HepG2 (cell line): ENCODE data around the gene MYH9. TPM values are rescaled to one million over a fixed set of nuclear protein-coding genes. Genes with fewer than 3 reads are reported as not detected.

Experiments used
- CHD4 ChIP-seq: fragments of 200-600 bp; sonication (generic); IDR thresholded peaks from 2 replicates; pipeline ENCODE4 v1.7.0; 2017; ENCODE audit warnings: mild to moderate bottlenecking, low read length, borderline replicate concordance
- ETV5 ChIP-seq: IDR thresholded peaks from 2 replicates; pipeline ENCODE4 v1.6.1; 2018; ENCODE audit warnings: missing biosample characterization, missing genetic modification reagents, inconsistent platforms, borderline replicate concordance
- GLI4 ChIP-seq: sonication (generic); formaldehyde crosslinking; IDR thresholded peaks from 2 replicates; pipeline ENCODE4 v1.5.1; 2020; ENCODE audit warnings: missing genetic modification reagents, mild to moderate bottlenecking, moderate library complexity, borderline replicate concordance
- KDM5A ChIP-seq: fragments of 200-600 bp; sonication (generic); IDR thresholded peaks from 2 replicates; pipeline ENCODE4 v1.7.0; 2018; ENCODE audit warnings: antibody characterized with exemption, mild to moderate bottlenecking, low read length, borderline replicate concordance
- MED1 ChIP-seq: sonication (generic); formaldehyde crosslinking; IDR thresholded peaks from 2 replicates; pipeline ENCODE4 v1.4.0; 2020; ENCODE audit warnings: missing genetic modification reagents
- PAX8 ChIP-seq: sonication (generic); formaldehyde crosslinking; IDR thresholded peaks from 2 replicates; pipeline ENCODE4 v1.8.0; 2022; ENCODE audit warnings: mild to moderate bottlenecking, missing genetic modification reagents, borderline replicate concordance
- TAF1 ChIP-seq: sonication (generic); formaldehyde crosslinking; IDR thresholded peaks from 2 replicates; pipeline ENCODE4 v1.4.0; 2020; ENCODE audit warnings: missing genetic modification reagents
- XRCC5 ChIP-seq: fragments of 200-400 bp; formaldehyde crosslinking; optimal IDR thresholded peaks from 2 replicates; pipeline ENCODE3; 2017; ENCODE audit warnings: mild to moderate bottlenecking, low read length
- ZNF33B ChIP-seq: sonication (generic); formaldehyde crosslinking; IDR thresholded peaks from 2 replicates; pipeline ENCODE4 v1.5.1; 2020; ENCODE audit warnings: mild to moderate bottlenecking, missing genetic modification reagents
- ZNF589 ChIP-seq: sonication (generic); formaldehyde crosslinking; conservative IDR thresholded peaks from 2 replicates; pipeline ENCODE4 v1.8.0; 2022; ENCODE audit warnings: mild to moderate bottlenecking, moderate library complexity, missing genetic modification reagents
- ZNF605 ChIP-seq: sonication (generic); formaldehyde crosslinking; IDR thresholded peaks from 2 replicates; pipeline ENCODE4 v1.8.0; 2022; ENCODE audit warnings: mild to moderate bottlenecking, missing genetic modification reagents
- ZNF652 ChIP-seq: IDR thresholded peaks from 2 replicates; pipeline ENCODE4 v1.6.1; 2016; ENCODE audit warnings: low read depth, borderline replicate concordance
- ZNF674 ChIP-seq: sonication (generic); formaldehyde crosslinking; IDR thresholded peaks from 2 replicates; pipeline ENCODE4 v1.5.0; 2020; ENCODE audit warnings: low read depth, mild to moderate bottlenecking, missing genetic modification reagents
- ZNF687 ChIP-seq: sonication (generic); formaldehyde crosslinking; IDR thresholded peaks from 2 replicates; pipeline ENCODE4 v1.5.1; 2020; ENCODE audit warnings: mild to moderate bottlenecking, missing genetic modification reagents, moderate library complexity
- polyA plus RNA-seq, 8 experiments: library from polyadenylated mRNA; depleted of rRNA in 3 of 8; stranded (reverse) in 7 of 8; unstranded in 1 of 8; fragments of >200 nt; fragmentation: Illumina TruSeq in 4 of 8; extraction: Trizol in 4 of 8; gene quantifications; 2 replicates each; pipeline versions ENCODE4 v1.2.1 to v1.2.3, GENCODE V29; 2011 to 2016; ENCODE audit warnings: low read depth in 4 of 8, missing spikeins in 1 of 8, mixed read lengths in 1 of 8; ENCODE audit not compliant: insufficient read depth in 1 of 8
- total RNA-seq, 5 experiments: library from RNA; depleted of rRNA; stranded (reverse); fragments of >200 nt; fragmentation: Illumina TruSeq; extraction: Trizol; gene quantifications; 2 replicates each; pipeline ENCODE4 v1.2.3, GENCODE V29; 2016; ENCODE audit warnings: low read depth in 1 of 5
- TF ChIP-seq, protein P1 (sequence below): IDR thresholded peaks from 2 replicates; pipeline ENCODE4 v1.6.1; 2016; ENCODE audit warnings: mild to moderate bottlenecking, missing biosample characterization, missing genetic modification reagents
- TF ChIP-seq, protein P2 (sequence below): sonication (generic); formaldehyde crosslinking; IDR thresholded peaks from 2 replicates; pipeline ENCODE4 v1.9.0; 2022; ENCODE audit warnings: missing genetic modification reagents, mild to moderate bottlenecking, borderline replicate concordance
- TF ChIP-seq, protein P3 (sequence below): sonication (generic); formaldehyde crosslinking; IDR thresholded peaks from 2 replicates; pipeline ENCODE4 v1.4.0; 2020; ENCODE audit warnings: missing genetic modification reagents

The MYH9 gene
- total and polyA plus RNA-seq, 2 of the 13 experiments (the other 11 are each of a cell fraction or from before 2014, with no cell fraction given): 50.7 to 98.5 TPM

DNA sequence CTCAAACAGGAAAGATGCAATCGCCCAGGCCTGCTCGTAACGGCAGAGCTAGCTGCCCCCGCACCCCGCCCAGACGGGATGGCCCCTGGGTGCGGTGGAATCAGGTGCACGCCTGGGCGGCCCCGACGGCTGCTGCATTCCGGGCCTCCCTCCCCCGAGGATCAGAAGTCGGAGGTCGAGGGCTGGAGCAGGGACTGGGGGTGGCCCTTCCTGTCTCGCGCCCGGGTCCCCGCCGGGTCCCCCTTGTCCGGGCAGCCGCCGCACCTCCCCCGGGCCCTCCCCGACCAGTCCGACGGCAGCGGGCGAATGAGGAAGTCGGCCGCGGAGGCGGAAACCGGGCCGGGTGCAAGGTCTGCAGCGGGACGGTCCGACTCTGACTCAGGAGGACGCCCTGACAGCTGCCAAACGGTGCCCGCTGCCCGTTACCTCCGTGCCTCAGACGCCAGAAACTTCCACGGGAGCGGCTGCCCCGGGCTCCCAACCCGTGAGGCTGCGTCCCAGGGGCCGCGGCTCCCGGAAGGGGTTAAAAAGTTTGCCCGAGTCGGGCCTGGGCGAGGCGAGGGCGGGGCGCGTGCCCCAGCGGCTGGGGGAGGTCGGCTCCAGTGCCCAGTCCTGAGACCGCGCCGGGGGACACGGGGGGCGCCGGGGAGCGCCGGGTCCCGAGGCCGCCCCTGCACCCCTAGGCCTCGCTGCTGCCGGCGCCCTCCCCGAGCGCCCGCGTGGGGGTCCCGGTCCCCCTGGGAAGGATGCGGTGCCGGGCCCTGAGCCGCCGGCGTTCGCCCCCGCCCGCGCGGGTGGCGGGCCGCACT, 663 bp downstream of the MYH9 start (continued):
- TF ChIP-seq MED1 (CRISPR knock-in tag) (0 out of 2 replicates have a peak, but pooled peaks have one; percentile 6), ETV5 (CRISPR knock-in tag) (peak; percentile 18; the same call in 1 of the 2 replicates), CHD4 (no peak), ZNF605 (CRISPR knock-in tag) (0 out of 2 replicates have a peak, but pooled peaks have one; percentile 39), ZNF687 (CRISPR knock-in tag) (peak; percentile 50; the same call in 1 of the 2 replicates), ZNF652 (peak; percentile 88), ZNF33B (no peak), TAF1 (CRISPR knock-in tag) (0 out of 2 replicates have a peak, but pooled peaks have one; percentile 17), KDM5A (0 out of 2 replicates have a peak, but pooled peaks have one; percentile 9), XRCC5 (no peak), GLI4 (CRISPR knock-in tag) (no peak), ZNF589 (CRISPR knock-in tag) (0 out of 2 replicates have a peak, but pooled peaks have one; percentile 65), ZNF674 (CRISPR knock-in tag) (no peak), PAX8 (CRISPR knock-in tag) (no peak)
- TF ChIP-seq, protein P1, sequence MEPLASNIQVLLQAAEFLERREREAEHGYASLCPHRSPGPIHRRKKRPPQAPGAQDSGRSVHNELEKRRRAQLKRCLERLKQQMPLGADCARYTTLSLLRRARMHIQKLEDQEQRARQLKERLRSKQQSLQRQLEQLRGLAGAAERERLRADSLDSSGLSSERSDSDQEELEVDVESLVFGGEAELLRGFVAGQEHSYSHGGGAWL (CRISPR knock-in tag): 0 out of 2 replicates have a peak, but pooled peaks have one; percentile 38
- TF ChIP-seq, protein P2, sequence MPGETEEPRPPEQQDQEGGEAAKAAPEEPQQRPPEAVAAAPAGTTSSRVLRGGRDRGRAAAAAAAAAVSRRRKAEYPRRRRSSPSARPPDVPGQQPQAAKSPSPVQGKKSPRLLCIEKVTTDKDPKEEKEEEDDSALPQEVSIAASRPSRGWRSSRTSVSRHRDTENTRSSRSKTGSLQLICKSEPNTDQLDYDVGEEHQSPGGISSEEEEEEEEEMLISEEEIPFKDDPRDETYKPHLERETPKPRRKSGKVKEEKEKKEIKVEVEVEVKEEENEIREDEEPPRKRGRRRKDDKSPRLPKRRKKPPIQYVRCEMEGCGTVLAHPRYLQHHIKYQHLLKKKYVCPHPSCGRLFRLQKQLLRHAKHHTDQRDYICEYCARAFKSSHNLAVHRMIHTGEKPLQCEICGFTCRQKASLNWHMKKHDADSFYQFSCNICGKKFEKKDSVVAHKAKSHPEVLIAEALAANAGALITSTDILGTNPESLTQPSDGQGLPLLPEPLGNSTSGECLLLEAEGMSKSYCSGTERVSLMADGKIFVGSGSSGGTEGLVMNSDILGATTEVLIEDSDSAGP: peak; percentile 52; the same call in 1 of the 2 replicates
- TF ChIP-seq, protein P3, sequence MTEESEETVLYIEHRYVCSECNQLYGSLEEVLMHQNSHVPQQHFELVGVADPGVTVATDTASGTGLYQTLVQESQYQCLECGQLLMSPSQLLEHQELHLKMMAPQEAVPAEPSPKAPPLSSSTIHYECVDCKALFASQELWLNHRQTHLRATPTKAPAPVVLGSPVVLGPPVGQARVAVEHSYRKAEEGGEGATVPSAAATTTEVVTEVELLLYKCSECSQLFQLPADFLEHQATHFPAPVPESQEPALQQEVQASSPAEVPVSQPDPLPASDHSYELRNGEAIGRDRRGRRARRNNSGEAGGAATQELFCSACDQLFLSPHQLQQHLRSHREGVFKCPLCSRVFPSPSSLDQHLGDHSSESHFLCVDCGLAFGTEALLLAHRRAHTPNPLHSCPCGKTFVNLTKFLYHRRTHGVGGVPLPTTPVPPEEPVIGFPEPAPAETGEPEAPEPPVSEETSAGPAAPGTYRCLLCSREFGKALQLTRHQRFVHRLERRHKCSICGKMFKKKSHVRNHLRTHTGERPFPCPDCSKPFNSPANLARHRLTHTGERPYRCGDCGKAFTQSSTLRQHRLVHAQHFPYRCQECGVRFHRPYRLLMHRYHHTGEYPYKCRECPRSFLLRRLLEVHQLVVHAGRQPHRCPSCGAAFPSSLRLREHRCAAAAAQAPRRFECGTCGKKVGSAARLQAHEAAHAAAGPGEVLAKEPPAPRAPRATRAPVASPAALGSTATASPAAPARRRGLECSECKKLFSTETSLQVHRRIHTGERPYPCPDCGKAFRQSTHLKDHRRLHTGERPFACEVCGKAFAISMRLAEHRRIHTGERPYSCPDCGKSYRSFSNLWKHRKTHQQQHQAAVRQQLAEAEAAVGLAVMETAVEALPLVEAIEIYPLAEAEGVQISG (CRISPR knock-in tag): 0 out of 2 replicates have a peak, but pooled peaks have one; percentile 7
